K562 (cell line): ENCODE measurements around the gene DMD. TPM values are rescaled to one million over a fixed set of nuclear protein-coding genes. Genes with fewer than 3 reads are reported as not detected.

Source experiments
- ATAC-seq: fragments of 200-7000 bp; cut with Tn5 transposase; 3 replicates; pipeline ENCODE4 v1.9.1; 2020; ENCODE audit warnings: moderate library complexity
- BruUV-seq: library from RNA; stranded (reverse); fragments of 400-500 nt; replicated peaks from 2 replicates; lab custom pipeline; 2021; lab: Mats Ljungman, UMichigan
- CTCF ChIA-PET: fragments of 300-600 bp; formaldehyde crosslinking; extraction: SDS; loops from one replicate; lab custom pipeline; 2021; ENCODE audit warnings: low intra/inter-chr PET ratio; lab: Yijun Ruan, JAX
- POLR2A ChIA-PET: fragments of 300-600, 350-650 bp; sonication (Branson Sonifier 250); formaldehyde crosslinking; extraction: SDS; loops from one replicate; lab custom pipeline; 2021; ENCODE audit warnings: antibody characterized with exemption, inconsistent platforms; lab: Yijun Ruan, JAX
- DNase-seq, 4 experiments: peaks; one replicate each; pipeline versions ENCODE4 v3.0.0 to v3.0.0-alpha.2; 2011 to 2018; ENCODE audit warnings: low spot score in 3 of 4, mixed read lengths in 3 of 4; ENCODE audit errors: extremely low read depth in 1 of 4
- FAIRE-seq: peaks from 2 replicates; lab custom pipeline; 2011; peaks lifted over from hg19 to GRCh38; lab: Jason Lieb, UNC
- H2AFZ ChIP-seq: 2 replicates; pipeline ENCODE4 v1.6.0; 2011; ENCODE audit warnings: low read depth, low read length, control low read depth, inconsistent platforms
- H3K27ac ChIP-seq: fragments of 200-600 bp; 3 replicates; pipeline ENCODE4 v1.8.0; 2011; ENCODE audit warnings: low read depth, mild to moderate bottlenecking, control low read depth, inconsistent platforms, low read length, moderate library complexity, mixed read lengths; ENCODE audit errors: extremely low read depth
- H3K27me3 ChIP-seq, 2 experiments: fragments of 300-600 bp in 1 of 2; 2 replicates in 1 of 2; 3 replicates in 1 of 2; pipeline versions ENCODE4 v1.6.0 to v1.8.0; 2011; ENCODE audit warnings: inconsistent platforms in 2 of 2, low read length in 2 of 2, mild to moderate bottlenecking in 1 of 2, mixed read lengths in 1 of 2, moderate library complexity in 1 of 2; ENCODE audit not compliant: control insufficient read depth in 2 of 2, insufficient read depth in 2 of 2
- H3K36me3 ChIP-seq: fragments of 300-600 bp; 3 replicates; pipeline ENCODE4 v1.8.0; 2011; ENCODE audit warnings: mild to moderate bottlenecking, low read length, inconsistent platforms; ENCODE audit not compliant: control insufficient read depth, insufficient read depth
- H3K4me1 ChIP-seq, 2 experiments: fragments of 200-600 bp in 1 of 2; replicated peaks in 1 of 2; 2 replicates in 1 of 2; 3 replicates in 1 of 2; pipeline versions ENCODE4 v1.5.1 to v1.8.0; 2011; ENCODE audit warnings: inconsistent platforms in 2 of 2, low read length in 2 of 2, mild to moderate bottlenecking in 1 of 2, mixed read lengths in 1 of 2, moderate library complexity in 1 of 2; ENCODE audit not compliant: control insufficient read depth in 2 of 2, insufficient read depth in 2 of 2
- H3K4me2 ChIP-seq: 2 replicates; pipeline ENCODE4 v1.6.1; 2011; ENCODE audit warnings: low read length, control low read depth, inconsistent platforms, mixed read lengths; ENCODE audit not compliant: insufficient read depth
- H3K4me3 ChIP-seq: fragments of 200-600 bp; sonication (generic), shearing (Covaris generic); 2 replicates; pipeline ENCODE4 v1.5.1; 2016; ENCODE audit warnings: control low read depth, inconsistent platforms
- H3K79me2 ChIP-seq: fragments of 200-600 bp; 3 replicates; pipeline ENCODE4 v1.8.0; 2011; ENCODE audit warnings: low read length, inconsistent platforms; ENCODE audit not compliant: control insufficient read depth, insufficient read depth
- H3K9ac ChIP-seq, 2 experiments: 2 replicates each; pipeline versions ENCODE4 v1.6.0 to v1.6.1; 2011; ENCODE audit warnings: low read depth in 2 of 2, low read length in 2 of 2, control low read depth in 1 of 2, inconsistent platforms in 1 of 2, mild to moderate bottlenecking in 1 of 2, mixed read lengths in 1 of 2; ENCODE audit not compliant: insufficient read depth in 1 of 2
- H3K9me1 ChIP-seq: one replicate; pipeline ENCODE4 v1.6.0; 2011; ENCODE audit warnings: inconsistent platforms, mild to moderate bottlenecking, low read length, moderate library complexity; ENCODE audit not compliant: control insufficient read depth, insufficient read depth
- H3K9me3 ChIP-seq: replicated peaks from 2 replicates; pipeline ENCODE4 v1.5.1; 2011; ENCODE audit warnings: low read depth, low read length, inconsistent platforms; ENCODE audit not compliant: control insufficient read depth, insufficient read depth
- H4K20me1 ChIP-seq: replicated peaks from 2 replicates; pipeline ENCODE4 v1.6.1; 2011; ENCODE audit warnings: low read length, inconsistent platforms, mixed read lengths; ENCODE audit not compliant: control insufficient read depth, insufficient read depth
- ELF2 ChIP-seq: fragments of 250-450 bp; sonication (Bioruptor Pico); IDR thresholded peaks from 2 replicates; pipeline ENCODE4 v1.5.0; 2021; ENCODE audit warnings: mild to moderate bottlenecking
- MECOM ChIP-seq: fragments of 250-450 bp; sonication (Bioruptor Pico); IDR thresholded peaks from 2 replicates; pipeline ENCODE4 v1.8.0; 2022; ENCODE audit warnings: inconsistent platforms
- MNT ChIP-seq, 2 experiments: fragments of 450-650 bp; conservative IDR thresholded peaks; 2 replicates each; pipeline ENCODE4 v1.6.1; 2017; ENCODE audit warnings: mild to moderate bottlenecking in 2 of 2, moderate library complexity in 2 of 2
- MTF1 ChIP-seq: fragments of 250-450 bp; sonication (Bioruptor Pico); IDR thresholded peaks from 2 replicates; pipeline ENCODE4 v1.9.0; 2021; ENCODE audit warnings: moderate library complexity, mild to moderate bottlenecking, inconsistent platforms, borderline replicate concordance
- NFXL1 ChIP-seq: fragments of 450-650 bp; formaldehyde crosslinking; IDR thresholded peaks from 2 replicates; pipeline ENCODE4 v1.4.0; 2021; ENCODE audit warnings: mild to moderate bottlenecking
- PCBP1 ChIP-seq: fragments of 200-400 bp; formaldehyde crosslinking; IDR thresholded peaks from 2 replicates; pipeline ENCODE4 v1.6.1; 2018; ENCODE audit warnings: mild to moderate bottlenecking, low read depth, low read length; ENCODE audit not compliant: poor library complexity, severe bottlenecking
- PKNOX1 ChIP-seq: fragments of 450-650 bp; IDR thresholded peaks from 2 replicates; pipeline ENCODE4 v1.6.1; 2016
- SPI1 ChIP-seq: IDR thresholded peaks from 2 replicates; pipeline ENCODE4 v1.6.1; 2011; ENCODE audit warnings: low read depth, low read length, control low read depth, borderline replicate concordance
- SRSF7 ChIP-seq: fragments of 200-400 bp; formaldehyde crosslinking; optimal IDR thresholded peaks from 2 replicates; pipeline ENCODE3; 2017; ENCODE audit warnings: mild to moderate bottlenecking, low read depth, low read length
- VEZF1 ChIP-seq: fragments of 200-800 bp; sonication (Bioruptor generic); IDR thresholded peaks from 2 replicates; pipeline ENCODE4 v1.6.1; 2017; ENCODE audit warnings: missing genetic modification characterization, missing compliant biosample characterization
- ZNF165 ChIP-seq: fragments of 250-450 bp; sonication (Bioruptor Pico); IDR thresholded peaks from 2 replicates; pipeline ENCODE4 v1.4.0; 2020; ENCODE audit warnings: borderline replicate concordance
- ZNF408 ChIP-seq: fragments of 250-450 bp; sonication (Bioruptor Pico); IDR thresholded peaks from 2 replicates; pipeline ENCODE4 v1.4.0; 2020; ENCODE audit warnings: low read depth, mild to moderate bottlenecking, moderate library complexity
- WGBS: fragments of 100-300 bp; shearing (Covaris generic); methylation state at CpG from one replicate; pipeline ENCODE4 v1.1.6; 2016; ENCODE audit warnings: low coverage, mixed read lengths; ENCODE audit not compliant: insufficient coverage; ENCODE audit errors: missing lambda C conversion rate; 5-methylcytosine and 5-hydroxymethylcytosine counted together
- in situ Hi-C: fragments of 300-500 bp; cut with MboI; formaldehyde crosslinking; loops from 4 replicates; pipeline ENCODE4 v1.15.0; 2018; ENCODE audit warnings: inconsistent platforms, mixed read lengths
- intact Hi-C: fragments of 100-400 bp; cut with micrococcal nuclease; formaldehyde crosslinking; loops from 2 replicates; pipeline ENCODE4 v1.14.2; 2022
- polyA plus RNA-seq, 8 experiments: library from polyadenylated mRNA; depleted of rRNA in 4 of 8; stranded (reverse) in 5 of 8; unstranded in 3 of 8; fragments of >200 nt; fragmentation: Nextera tagmentation in 2 of 8; fragmentation: Illumina TruSeq in 1 of 8; extraction: Ambion mirVana in 2 of 8; extraction: Trizol in 1 of 8; gene quantifications; 2 replicates each; pipeline versions ENCODE4 v1.2.1 to v1.2.3, GENCODE V29; 2011 to 2014; ENCODE audit warnings: inconsistent platforms in 1 of 8, missing spikeins in 1 of 8
- total RNA-seq, 7 experiments: library from RNA; depleted of rRNA in 6 of 7; stranded (reverse); fragments of >200 nt in 6 of 7; fragmentation: Illumina TruSeq in 2 of 7; extraction: Trizol in 2 of 7; gene quantifications; 2 replicates each; pipeline versions ENCODE4 v1.2.1 to v1.2.3, GENCODE V29; 2011 to 2021; ENCODE audit warnings: low replicate concordance in 1 of 7

DMD gene
- total and polyA plus RNA-seq, 9 of the 15 experiments (the other 6 are each of a cell fraction or from before 2014, with no cell fraction given) = 3.8 to 20.4 (median 11.4) TPM

GRCh38 chrX:32480019-32480418, 731.3 kb downstream of the DMD start:
- TF ChIP-seq SRSF7 (no peak), PCBP1 (no peak), ZNF165 (CRISPR knock-in tag) (no peak), MNT (conservative IDR thresholded peaks at IDR 0.05) (no peak), MECOM (CRISPR knock-in tag) (no peak)
- intact Hi-C loops (no loop called here), in situ Hi-C loops (no loop called here)
- Histone ChIP-seq H3K4me1 (no peaks in the 10 kb centered on the region), H4K20me1 (no peaks in the 10 kb centered on the region), H3K36me3 (no peaks in the 10 kb centered on the region), H3K79me2 (no peaks in the 10 kb centered on the region), H3K9me3 (no peaks in the 10 kb centered on the region), H3K27me3 (no peaks in the 10 kb centered on the region), H3K27ac (no peak overlapping the region), H3K4me3 (no peak overlapping the region), H3K4me2 (no peak overlapping the region), H3K9ac (no peak overlapping the region), H2AFZ (no peak overlapping the region), H3K9me1 (no peaks in the 10 kb centered on the region)
- 0% methylated on average over 2 of the region's 2 CpGs for WGBS
- FAIRE-seq (no peak), DNase-seq (no peak), ATAC-seq (no peak)
- POLR2A ChIA-PET = no interaction called here
- CTCF ChIA-PET = no interaction called here
- no TSS peak for BruUV-seq

- Histone ChIP-seq H3K27ac (no peak overlapping the region), H3K4me3 (no peak overlapping the region), H3K4me1 (no peaks in the 10 kb centered on the region), H3K9me1 (no peaks in the 10 kb centered on the region), H3K9me3 (no peaks in the 10 kb centered on the region), H3K27me3 (no peaks in the 10 kb centered on the region), H2AFZ (no peak overlapping the region), H3K9ac (no peak overlapping the region), H4K20me1 (no peaks in the 10 kb centered on the region), H3K4me2 (no peak overlapping the region), H3K36me3 (no peaks in the 10 kb centered on the region), H3K79me2 (no peaks in the 10 kb centered on the region)
- no peak for ATAC-seq
- FAIRE-seq = no peak
- in situ Hi-C loops (no loop called here), intact Hi-C loops (no loop called here)
- WGBS = 0% methylated on average over 3 of the region's 3 CpGs
- BruUV-seq = no TSS peak
- DNase-seq = no peak
- ChIA-PET CTCF (no interaction called here), POLR2A (no interaction called here)
- TF ChIP-seq NFXL1 (CRISPR knock-in tag) = no peak
- no peak for TF ChIP-seq ZNF408 (CRISPR knock-in tag)
- TF ChIP-seq ELF2 (CRISPR knock-in tag) = no peak
- no peak for TF ChIP-seq SPI1
- TF ChIP-seq MTF1 (CRISPR knock-in tag) = no peak
- no peak for TF ChIP-seq PKNOX1
- no peak for TF ChIP-seq VEZF1 (CRISPR knock-in tag)
Measured at GRCh38 chrX:32472364-32472763, 739.0 kb downstream of the DMD start.
